H9 (cell line): Measurements from ENCODE around the gene NPAS1. TPM values are rescaled to one million over a fixed set of nuclear protein-coding genes. Genes with fewer than 3 reads are reported as not detected.

ENCODE experiments used
- DNase-seq: peaks from one replicate; pipeline ENCODE4 v3.0.0-alpha.2; 2017
- H2AFZ ChIP-seq: one replicate; pipeline ENCODE4 v1.6.1; 2013; ENCODE audit warnings: mild to moderate bottlenecking, low read length, control low read depth, moderate library complexity
- H2AK5ac ChIP-seq: 2 replicates; pipeline ENCODE4 v1.6.1; 2013; ENCODE audit warnings: low read length, control low read depth, mixed read lengths; ENCODE audit not compliant: insufficient read length
- H2BK120ac ChIP-seq: one replicate; pipeline ENCODE4 v1.6.1; 2013; ENCODE audit warnings: low read depth, mild to moderate bottlenecking, low read length, control low read depth, inconsistent platforms; ENCODE audit not compliant: poor library complexity, severe bottlenecking
- H2BK12ac ChIP-seq: 2 replicates; pipeline ENCODE4 v1.6.1; 2013; ENCODE audit warnings: low read length, control low read depth, mixed read lengths, low read depth; ENCODE audit not compliant: insufficient read length
- H2BK15ac ChIP-seq: 2 replicates; pipeline ENCODE4 v1.6.1; 2013; ENCODE audit warnings: low read depth, low read length, control low read depth
- H2BK20ac ChIP-seq: one replicate; pipeline ENCODE4 v1.6.1; 2013; ENCODE audit warnings: low read depth, mild to moderate bottlenecking, low read length, control low read depth, inconsistent platforms; ENCODE audit not compliant: poor library complexity, severe bottlenecking
- H2BK5ac ChIP-seq: 2 replicates; pipeline ENCODE4 v1.6.1; 2013; ENCODE audit warnings: low read length, control low read depth, mixed read lengths; ENCODE audit not compliant: insufficient read length
- H3K14ac ChIP-seq: 2 replicates; pipeline ENCODE4 v1.6.1; 2013; ENCODE audit warnings: low read length, control low read depth; ENCODE audit not compliant: insufficient read depth
- H3K18ac ChIP-seq: 2 replicates; pipeline ENCODE4 v1.6.1; 2013; ENCODE audit warnings: low read depth, mild to moderate bottlenecking, mixed read lengths, low read length, control low read depth; ENCODE audit not compliant: insufficient read length
- H3K23ac ChIP-seq: 2 replicates; pipeline ENCODE4 v1.6.1; 2013; ENCODE audit warnings: low read length, control low read depth, mixed read lengths, low read depth; ENCODE audit not compliant: insufficient read length
- H3K23me2 ChIP-seq: 2 replicates; pipeline ENCODE4 v1.6.1; 2013; ENCODE audit warnings: low read depth, mild to moderate bottlenecking, mixed read lengths, low read length, control low read depth; ENCODE audit not compliant: insufficient read length, poor library complexity, severe bottlenecking
- H3K27ac ChIP-seq: 2 replicates; pipeline ENCODE4 v1.5.1; 2013; ENCODE audit warnings: low read length, control low read depth, mixed read lengths, low read depth; ENCODE audit not compliant: insufficient read length
- H3K27me3 ChIP-seq: 2 replicates; pipeline ENCODE4 v1.6.1; 2013; ENCODE audit warnings: low read length, control low read depth, inconsistent platforms; ENCODE audit not compliant: insufficient read depth
- H3K4ac ChIP-seq: 2 replicates; pipeline ENCODE4 v1.6.1; 2013; ENCODE audit warnings: low read depth, mild to moderate bottlenecking, control low read depth, inconsistent platforms, low read length, moderate library complexity
- H3K4me1 ChIP-seq: 2 replicates; pipeline ENCODE4 v1.6.1; 2013; ENCODE audit warnings: low read length, control low read depth, inconsistent platforms; ENCODE audit not compliant: insufficient read depth
- H3K4me2 ChIP-seq: 2 replicates; pipeline ENCODE4 v1.6.1; 2013; ENCODE audit warnings: low read length, control low read depth, mixed read lengths; ENCODE audit not compliant: insufficient read length, insufficient read depth
- H3K56ac ChIP-seq: 2 replicates; pipeline ENCODE4 v1.6.1; 2013; ENCODE audit warnings: low read depth, mild to moderate bottlenecking, mixed read lengths, low read length, control low read depth; ENCODE audit not compliant: insufficient read length
- H3K79me1 ChIP-seq: 2 replicates; pipeline ENCODE4 v1.6.1; 2013; ENCODE audit warnings: low read depth, mild to moderate bottlenecking, moderate library complexity, low read length, control low read depth, inconsistent platforms; ENCODE audit not compliant: insufficient read depth, poor library complexity, severe bottlenecking
- H3K79me2 ChIP-seq: 2 replicates; pipeline ENCODE4 v1.6.1; 2013; ENCODE audit warnings: low read length, control low read depth, inconsistent platforms; ENCODE audit not compliant: insufficient read depth
- H3K9ac ChIP-seq: 2 replicates; pipeline ENCODE4 v1.6.1; 2013; ENCODE audit warnings: low read length, control low read depth, mixed read lengths; ENCODE audit not compliant: insufficient read length; ENCODE audit errors: extremely low read depth
- H3K9me3 ChIP-seq: one replicate; pipeline ENCODE4 v1.6.1; 2013; ENCODE audit warnings: low read depth, low read length, inconsistent platforms; ENCODE audit not compliant: control insufficient read depth
- H3T11ph ChIP-seq: one replicate; pipeline ENCODE4 v1.6.1; 2013; ENCODE audit warnings: mild to moderate bottlenecking, low read length, control low read depth, inconsistent platforms
- H4K20me1 ChIP-seq: one replicate; pipeline ENCODE4 v1.6.1; 2013; ENCODE audit not compliant: control insufficient read depth, insufficient read length, insufficient read depth
- H4K5ac ChIP-seq: 2 replicates; pipeline ENCODE4 v1.6.1; 2013; ENCODE audit warnings: low read depth, mild to moderate bottlenecking, mixed read lengths, low read length, control low read depth; ENCODE audit not compliant: insufficient read length
- H4K8ac ChIP-seq: replicated peaks from 2 replicates; pipeline ENCODE4 v1.6.1; 2013; ENCODE audit warnings: low read length, control low read depth, mixed read lengths, low read depth; ENCODE audit not compliant: insufficient read length
- H4K91ac ChIP-seq: 2 replicates; pipeline ENCODE4 v1.6.1; 2013; ENCODE audit warnings: low read depth, mild to moderate bottlenecking, moderate library complexity, mixed read lengths, low read length, control low read depth; ENCODE audit not compliant: insufficient read length
- H3K27ac Mint-ChIP-seq, 3 experiments: 2 replicates in 2 of 3; 3 replicates in 1 of 3; pipeline ENCODE4 v1.8.0; 2020 to 2021; ENCODE audit warnings: mixed read lengths in 3 of 3, mild to moderate bottlenecking in 1 of 3, moderate library complexity in 1 of 3
- H3K27me3 Mint-ChIP-seq: 2 replicates; pipeline ENCODE4 v1.8.0; 2021; ENCODE audit warnings: low read depth, mild to moderate bottlenecking, moderate library complexity, mixed read lengths
- H3K36me3 Mint-ChIP-seq, 3 experiments: 2 replicates in 2 of 3; 3 replicates in 1 of 3; pipeline ENCODE4 v1.8.0; 2020 to 2021; ENCODE audit warnings: low read depth in 3 of 3, mixed read lengths in 3 of 3; ENCODE audit not compliant: insufficient read depth in 1 of 3
- H3K4me1 Mint-ChIP-seq, 2 experiments: 2 replicates each; pipeline ENCODE4 v1.8.0; 2020; ENCODE audit warnings: mixed read lengths in 2 of 2
- H3K4me3 Mint-ChIP-seq, 2 experiments: 2 replicates in 1 of 2; 3 replicates in 1 of 2; pipeline ENCODE4 v1.8.0; 2020 to 2021; ENCODE audit warnings: mild to moderate bottlenecking in 2 of 2, mixed read lengths in 2 of 2, moderate library complexity in 1 of 2
- H3K9me3 Mint-ChIP-seq, 2 experiments: 2 replicates in 1 of 2; 3 replicates in 1 of 2; pipeline ENCODE4 v1.8.0; 2020; ENCODE audit warnings: mild to moderate bottlenecking in 2 of 2, mixed read lengths in 2 of 2, moderate library complexity in 1 of 2
- WGBS: extraction: QIAGEN DNeasy Blood & Tissue Kit; methylation state at CpG from one replicate; pipeline ENCODE4 v1.1.7; 2013; ENCODE audit warnings: missing lambda C conversion rate, low lambda C conversion rate, mixed read lengths; ENCODE audit not compliant: insufficient read length; ENCODE audit errors: extremely low coverage; 5-methylcytosine and 5-hydroxymethylcytosine counted together
- total RNA-seq: library from RNA; stranded (reverse); gene quantifications from 2 replicates; pipeline ENCODE4 v1.2.1, GENCODE V29; 2021
- TF ChIP-seq, protein P1 (sequence below): fragments of 200-600 bp; sonication (generic); conservative IDR thresholded peaks from 3 replicates; pipeline ENCODE4 v1.8.0; 2021; ENCODE audit warnings: antibody characterized with exemption, mild to moderate bottlenecking

The NPAS1 gene
- total RNA-seq, 1 experiment from 2014 or later: 17.8 TPM

DNA sequence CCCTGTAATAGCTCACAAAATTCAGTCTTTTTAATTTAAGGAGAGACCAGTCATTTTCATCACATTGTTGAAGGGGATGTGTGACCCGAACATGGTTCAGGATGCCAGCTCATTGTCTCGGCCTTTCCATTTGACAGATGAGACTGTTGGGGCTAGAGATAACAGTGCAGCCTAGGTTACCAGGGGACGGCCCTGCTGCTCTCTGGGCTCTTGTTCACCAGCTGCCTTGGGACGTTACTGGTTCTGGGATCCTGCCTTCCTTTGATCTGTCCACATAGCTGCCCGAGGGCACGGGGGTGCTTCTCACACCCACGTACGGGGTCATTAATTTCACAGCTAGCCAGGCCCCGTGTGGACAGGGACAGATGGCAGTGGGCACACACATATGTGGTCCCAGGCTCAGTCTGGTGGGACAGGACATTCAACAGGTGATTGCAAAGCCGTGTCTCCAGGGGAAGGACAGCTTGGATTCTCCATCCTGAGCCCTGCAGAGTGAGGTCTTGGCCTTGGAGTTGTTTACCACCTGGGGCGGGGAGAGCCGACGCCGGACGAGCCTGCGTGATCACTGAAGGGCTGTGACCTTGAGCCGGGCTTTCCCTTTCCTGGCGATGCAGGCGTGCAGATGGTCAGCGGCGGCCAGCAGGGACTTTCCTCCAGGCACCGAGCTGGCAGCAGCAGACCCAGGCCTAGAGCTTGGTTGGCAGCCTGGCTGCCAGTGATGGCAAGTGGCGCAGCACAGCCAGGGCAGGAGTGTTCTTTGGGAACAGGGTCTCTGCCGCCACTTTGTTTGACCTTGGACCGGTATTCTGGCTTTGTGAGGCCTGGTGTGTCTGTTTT, 26.7 kb upstream of the NPAS1 start:
- H3K27ac ChIP-seq: no peak overlapping the region
- H2BK120ac ChIP-seq: no peak overlapping the region
- no peak overlapping the region for H3T11ph ChIP-seq
- no peak overlapping the region for H4K8ac ChIP-seq
- no peak overlapping the region for H2BK15ac ChIP-seq
- H3K9ac ChIP-seq: no peak overlapping the region
- H2BK20ac ChIP-seq: no peak overlapping the region
- Mint-ChIP-seq H3K4me3 (no peak overlapping the region), H3K27ac (peak overlapping the region in 2 of 3 experiments; percentile 66 to 68; a peak in 4 of 7 replicates), H3K4me1 (peaks cover 9% of the 10 kb centered on the region in 2 experiments), H3K9me3 (no peaks in the 10 kb centered on the region), H3K36me3 (peaks cover 28 to 50% (median 45%) of the 10 kb centered on the region in 3 experiments; a peak in 6 of 7 replicates), H3K27me3 (no peaks in the 10 kb centered on the region; the same call in 1 of the 2 replicates)
- H3K79me2 ChIP-seq: no peaks in the 10 kb centered on the region
- WGBS: no CpG with 5 or more reads among the region's 25 CpGs
- no peak overlapping the region for H3K4me2 ChIP-seq
- H2AK5ac ChIP-seq: no peak overlapping the region
- no peaks in the 10 kb centered on the region for H3K27me3 ChIP-seq
- no peaks in the 10 kb centered on the region for H3K4me1 ChIP-seq
- H2BK5ac ChIP-seq: no peak overlapping the region
- TF ChIP-seq, protein P1, sequence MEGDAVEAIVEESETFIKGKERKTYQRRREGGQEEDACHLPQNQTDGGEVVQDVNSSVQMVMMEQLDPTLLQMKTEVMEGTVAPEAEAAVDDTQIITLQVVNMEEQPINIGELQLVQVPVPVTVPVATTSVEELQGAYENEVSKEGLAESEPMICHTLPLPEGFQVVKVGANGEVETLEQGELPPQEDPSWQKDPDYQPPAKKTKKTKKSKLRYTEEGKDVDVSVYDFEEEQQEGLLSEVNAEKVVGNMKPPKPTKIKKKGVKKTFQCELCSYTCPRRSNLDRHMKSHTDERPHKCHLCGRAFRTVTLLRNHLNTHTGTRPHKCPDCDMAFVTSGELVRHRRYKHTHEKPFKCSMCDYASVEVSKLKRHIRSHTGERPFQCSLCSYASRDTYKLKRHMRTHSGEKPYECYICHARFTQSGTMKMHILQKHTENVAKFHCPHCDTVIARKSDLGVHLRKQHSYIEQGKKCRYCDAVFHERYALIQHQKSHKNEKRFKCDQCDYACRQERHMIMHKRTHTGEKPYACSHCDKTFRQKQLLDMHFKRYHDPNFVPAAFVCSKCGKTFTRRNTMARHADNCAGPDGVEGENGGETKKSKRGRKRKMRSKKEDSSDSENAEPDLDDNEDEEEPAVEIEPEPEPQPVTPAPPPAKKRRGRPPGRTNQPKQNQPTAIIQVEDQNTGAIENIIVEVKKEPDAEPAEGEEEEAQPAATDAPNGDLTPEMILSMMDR: no peak
- no peaks in the 10 kb centered on the region for H3K9me3 ChIP-seq
- no peak overlapping the region for H2AFZ ChIP-seq
- no peak for DNase-seq
- H3K23ac ChIP-seq: no peak overlapping the region
- no peaks in the 10 kb centered on the region for H3K79me1 ChIP-seq
- H2BK12ac ChIP-seq: no peak overlapping the region
- H4K5ac ChIP-seq: no peak overlapping the region
- no peak overlapping the region for H3K56ac ChIP-seq
- H3K18ac ChIP-seq: no peak overlapping the region
- no peaks in the 10 kb centered on the region for H3K23me2 ChIP-seq
- H4K20me1 ChIP-seq: no peaks in the 10 kb centered on the region
- H4K91ac ChIP-seq: no peak overlapping the region
- H3K14ac ChIP-seq: no peak overlapping the region
- no peak overlapping the region for H3K4ac ChIP-seq
